SW 1271 (cell line): Measurements from ENCODE around the gene DEK.
"Not testable (repeated sequence)": the region's sequence is repeated elsewhere in the genome, so short reads cannot be mapped to it uniquely, and the experiment has no call there.

ENCODE experiments used
- DNase-seq, 2 experiments: peaks; one replicate each; lab custom pipeline; 2025; lab: John Stamatoyannopoulos, UW

DEK gene

GRCh38 chr6:18264219-18264922 lies at the start of gene DEK:
DEK (minus strand) TSS chr6:18264530; CDS start chr6:18263987, 543 bp downstream.
- peak; percentile 25 to 80 for DNase-seq

DNA sequence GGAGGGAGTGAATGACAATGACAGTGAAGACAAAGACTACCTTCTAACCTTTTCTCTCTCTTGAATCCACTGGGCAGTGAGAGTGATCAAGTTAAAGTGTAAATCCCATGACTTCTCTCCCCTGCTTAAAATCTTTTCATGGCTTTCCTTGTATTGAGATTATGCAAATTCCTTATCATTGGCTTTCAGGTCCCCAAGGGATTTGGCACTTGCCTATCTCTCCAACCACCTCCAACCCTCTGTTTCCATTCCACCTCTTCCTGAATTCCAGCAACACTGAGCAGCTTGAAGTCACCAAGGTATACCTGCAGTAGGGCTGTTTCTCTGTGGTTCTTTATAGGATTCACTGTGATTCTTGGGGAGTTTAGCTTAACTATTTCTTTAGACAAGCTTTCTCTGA lies 48.0 kb upstream of the DEK start:
- DNase-seq, result no peak

- DNase-seq, result not testable (repeated sequence)
Observed at GRCh38 chr6:18310010-18310409, 45.7 kb upstream of the DEK start.

- no peak for DNase-seq
Observed at GRCh38 chr6:18309046-18309445, 44.7 kb upstream of the DEK start.

DNA sequence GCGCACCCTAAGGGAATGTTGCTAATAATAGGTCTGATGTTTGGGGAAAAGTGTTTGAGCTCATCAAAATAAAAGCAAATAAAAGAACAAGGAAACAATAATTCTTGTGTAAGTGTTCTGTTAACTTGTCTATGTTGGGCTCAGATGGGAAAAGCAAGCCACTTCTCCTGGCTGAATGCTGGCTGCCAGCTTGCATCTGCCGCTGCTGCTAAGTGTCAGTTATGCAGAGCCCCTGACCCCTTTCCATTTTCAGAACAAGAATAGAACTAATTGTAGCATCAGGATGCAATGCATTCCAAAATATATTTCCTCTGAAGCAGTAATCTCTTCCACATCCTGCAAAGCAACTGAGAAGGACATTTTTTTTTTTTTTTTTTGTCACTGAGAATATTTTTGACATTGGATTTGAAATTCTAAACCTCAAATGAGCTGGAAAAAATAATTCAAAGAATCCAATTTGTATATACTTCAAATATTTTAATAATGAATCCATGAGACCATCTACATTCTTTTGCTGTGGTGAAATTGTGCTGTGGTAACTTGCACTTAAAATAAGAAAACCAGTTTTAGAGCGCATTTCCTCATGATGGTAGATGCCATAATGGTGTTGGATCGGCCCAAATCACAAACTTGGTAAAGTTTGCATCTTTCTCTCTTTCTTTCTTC lies 43.9 kb upstream of the DEK start:
- DNase-seq, result peak in 1 of 2 experiments; percentile 6

DNA sequence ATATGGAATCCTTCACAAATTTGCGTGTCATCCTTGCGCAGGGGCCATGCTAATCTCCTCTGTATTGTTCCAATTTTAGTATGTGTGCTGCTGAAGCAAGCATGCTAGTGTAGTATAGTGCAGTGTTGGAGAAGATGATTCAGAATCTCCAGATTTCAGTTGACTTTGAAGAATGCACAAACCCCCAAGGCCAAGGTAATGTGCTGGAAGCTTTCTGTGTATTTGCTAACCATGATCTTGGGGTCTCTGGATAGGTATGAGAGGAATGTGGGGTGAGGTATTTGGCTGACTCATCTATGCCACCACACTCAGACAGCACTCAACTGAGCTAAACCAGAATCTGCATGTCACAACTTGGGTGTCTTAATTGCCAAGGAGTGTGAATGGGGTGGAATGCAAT lies 42.6 kb upstream of the DEK start:
- DNase-seq, result no peak

- no peak for DNase-seq
Observed at GRCh38 chr6:18302561-18303439, 38.5 kb upstream of the DEK start.

DNA sequence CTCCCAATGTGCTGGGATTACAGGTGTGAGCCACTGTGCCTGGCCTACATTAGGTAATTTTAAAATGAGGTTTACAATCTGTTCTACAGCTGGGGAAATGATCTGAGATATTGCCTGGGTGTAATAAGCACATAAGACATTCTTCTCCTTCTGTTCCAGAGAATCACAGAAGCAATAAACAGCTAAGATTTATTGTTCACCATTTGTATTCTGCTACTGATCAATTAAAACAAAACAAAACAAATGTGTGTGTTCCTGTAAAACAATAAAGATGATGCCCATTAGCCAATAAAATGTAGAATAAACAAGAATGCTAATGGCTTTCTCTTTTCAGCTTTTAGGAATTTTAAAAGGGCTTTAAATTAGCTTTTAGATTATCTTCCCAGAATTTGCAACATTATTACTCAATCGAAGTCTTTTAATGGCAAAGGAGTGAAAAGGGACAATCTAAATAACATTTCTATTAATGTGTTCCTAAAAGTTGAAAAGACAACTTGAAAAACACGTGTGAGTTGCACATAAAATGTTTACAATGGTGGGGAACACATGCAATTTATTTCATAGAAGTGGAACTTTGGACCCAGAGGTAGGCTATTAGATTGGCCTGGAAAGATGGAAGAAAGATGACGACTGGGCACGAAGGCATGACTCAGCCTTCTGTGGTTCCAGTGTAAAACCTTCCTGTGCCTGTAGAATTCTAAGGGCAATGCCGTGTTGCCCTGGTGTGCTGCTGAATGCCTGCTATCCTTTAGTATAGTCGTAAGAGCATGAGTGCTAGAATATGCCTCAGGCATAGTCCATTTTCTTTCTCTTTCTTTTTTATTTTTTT lies 29.0 kb upstream of the DEK start:
- no peak for DNase-seq

GRCh38 chr6:18289283-18289682 lies 25.0 kb upstream of the DEK start:
- DNase-seq, result no peak

DNA sequence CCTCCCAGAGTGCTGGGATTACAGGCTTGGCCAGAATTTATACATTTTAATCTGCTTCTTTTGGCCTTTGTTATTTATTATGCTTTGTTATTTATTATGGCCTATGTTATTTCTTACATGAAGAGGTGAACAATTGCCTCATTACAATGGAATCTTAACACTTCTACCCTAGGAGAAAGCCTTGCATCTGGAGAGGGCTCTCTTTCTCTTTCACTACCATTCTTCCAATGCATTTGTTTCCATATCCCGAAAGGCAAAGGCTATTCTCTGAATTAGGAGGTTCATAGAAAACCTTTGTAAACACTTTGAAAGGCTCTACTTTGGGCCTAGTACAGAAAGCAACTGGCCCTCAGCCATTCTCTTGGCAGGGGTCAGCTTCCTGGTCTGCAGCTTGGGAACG lies 19.9 kb upstream of the DEK start:
- no peak for DNase-seq

DNA sequence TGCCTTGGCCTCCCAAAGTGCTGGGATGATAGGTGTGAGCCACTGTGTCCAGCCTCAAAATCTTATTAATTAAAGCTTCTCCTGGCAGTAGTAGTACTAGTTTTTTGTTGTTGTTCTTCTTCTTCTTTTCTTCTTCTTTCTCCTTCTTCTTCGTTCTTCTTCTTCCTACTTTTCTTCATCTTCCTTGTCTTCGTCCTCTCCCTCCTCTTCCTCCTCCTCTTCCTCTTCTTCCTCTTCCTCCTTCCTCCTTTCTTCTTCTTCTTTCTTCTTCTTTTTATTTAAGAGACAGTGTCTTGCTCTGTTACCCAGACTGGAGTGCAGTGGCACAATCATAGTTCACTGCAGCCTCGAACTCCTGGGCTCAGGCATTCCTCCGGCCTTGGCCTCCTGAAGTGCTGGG lies 17.2 kb upstream of the DEK start:
- DNase-seq, result no peak

DNA sequence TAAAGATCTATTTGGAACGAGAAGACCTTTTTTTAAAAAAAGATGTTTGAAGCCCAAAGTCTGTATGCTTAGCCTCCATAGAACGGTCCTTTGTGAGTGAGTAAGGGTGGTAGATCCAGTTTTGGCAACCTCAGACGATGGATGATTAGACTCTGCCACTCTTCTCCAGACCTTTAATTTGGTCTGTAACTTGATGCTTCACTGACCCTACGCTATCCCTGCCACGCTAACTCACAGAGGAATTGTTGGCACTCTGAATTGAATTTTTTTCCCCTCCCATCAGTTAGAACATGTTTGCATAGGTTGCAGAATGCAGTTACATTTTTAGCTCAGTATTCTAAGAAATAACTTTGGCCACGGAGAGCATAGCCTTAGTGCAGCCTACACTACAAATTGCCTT lies 15.8 kb upstream of the DEK start:
- DNase-seq, result no peak

- no peak for DNase-seq
Observed at GRCh38 chr6:18279422-18279821, 15.1 kb upstream of the DEK start.

DNA sequence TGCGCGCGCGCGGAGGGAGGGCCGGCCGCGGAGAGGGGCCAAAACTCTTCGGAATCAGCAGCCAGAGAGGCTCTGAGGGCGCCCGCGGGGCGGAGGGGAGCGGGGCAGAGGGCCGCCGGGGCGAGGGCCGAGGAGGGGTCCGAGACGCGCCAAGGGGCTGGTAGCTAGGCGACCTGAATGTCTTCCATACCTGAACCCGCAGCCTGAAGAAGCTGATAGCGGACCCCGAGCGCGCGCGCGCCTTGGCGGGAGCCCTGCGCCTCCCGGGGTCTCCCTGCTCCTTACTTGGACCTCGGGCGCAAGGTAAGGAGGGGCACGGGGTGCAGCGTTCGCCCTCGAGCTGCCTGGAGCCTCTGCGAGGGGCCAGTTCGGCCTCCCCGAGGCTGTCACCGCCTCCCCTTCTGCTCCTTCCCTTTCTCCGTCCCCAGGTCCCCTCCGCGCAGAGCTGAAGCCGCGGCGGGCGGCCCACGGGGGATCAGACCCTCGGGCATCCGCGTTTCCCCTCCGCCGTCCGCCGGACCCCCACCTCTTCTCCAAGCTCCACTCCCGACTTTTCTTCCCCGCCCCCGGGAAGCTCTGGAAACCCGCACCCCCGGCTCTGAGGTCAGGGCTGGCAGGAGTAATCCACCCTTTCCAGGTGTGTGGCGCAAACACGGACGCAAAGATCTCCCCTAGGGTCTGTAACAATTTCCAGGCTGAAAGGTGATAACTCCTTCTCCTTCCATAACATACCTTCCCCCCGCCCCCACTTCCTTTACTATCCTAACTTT lies 13.1 kb upstream of the DEK start:
- no peak for DNase-seq

DNA sequence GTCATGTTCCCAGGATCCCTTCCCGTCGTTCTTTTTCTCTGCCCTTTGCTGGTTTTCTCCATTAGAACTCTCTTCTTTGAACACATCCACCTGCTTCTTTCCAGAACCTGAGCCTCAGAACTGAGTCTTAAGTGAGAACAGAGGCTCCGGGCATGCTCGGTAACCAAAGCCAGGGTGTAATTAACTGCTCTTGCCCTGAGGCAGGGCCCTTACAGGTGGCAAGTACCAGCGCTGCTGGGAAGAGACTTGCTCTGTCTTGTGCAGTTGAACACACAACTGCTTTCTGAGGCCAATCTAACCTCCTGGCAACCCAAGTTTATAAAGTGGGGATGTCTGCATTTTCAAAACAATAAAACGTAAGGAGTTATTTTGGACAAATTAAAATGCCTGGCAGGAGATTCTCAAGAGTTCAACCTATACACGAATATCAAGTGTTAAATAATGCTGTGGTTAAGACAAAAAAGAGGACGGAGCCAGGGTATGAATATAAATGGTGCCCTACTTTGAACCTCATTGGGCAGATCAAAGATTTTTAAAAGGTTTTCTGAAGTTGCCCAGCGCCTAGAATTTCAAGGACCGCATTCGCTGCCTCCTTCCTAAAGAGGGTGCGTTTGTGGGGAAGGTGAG lies 12.4 kb upstream of the DEK start:
- DNase-seq, result no peak

DNA sequence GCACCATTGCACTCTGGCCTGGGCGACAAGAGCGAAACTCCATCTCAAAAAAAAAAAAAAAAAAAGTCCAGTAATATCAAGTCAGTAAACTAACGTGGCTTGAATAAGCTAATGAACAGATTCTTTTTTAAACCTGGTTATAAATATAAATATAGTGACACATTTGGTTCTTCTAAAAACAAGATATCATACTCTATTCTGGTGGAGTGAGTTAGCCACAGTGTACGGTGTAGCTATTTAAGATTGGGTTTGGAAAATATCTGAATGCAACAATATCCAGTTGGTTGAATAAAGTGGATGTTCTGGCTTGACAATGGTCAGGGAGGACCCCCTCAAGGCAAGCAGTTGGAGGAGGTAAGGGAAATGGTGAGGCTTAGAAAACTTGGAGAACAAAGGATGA lies 5.9 kb upstream of the DEK start:
- DNase-seq, result no peak

DNA sequence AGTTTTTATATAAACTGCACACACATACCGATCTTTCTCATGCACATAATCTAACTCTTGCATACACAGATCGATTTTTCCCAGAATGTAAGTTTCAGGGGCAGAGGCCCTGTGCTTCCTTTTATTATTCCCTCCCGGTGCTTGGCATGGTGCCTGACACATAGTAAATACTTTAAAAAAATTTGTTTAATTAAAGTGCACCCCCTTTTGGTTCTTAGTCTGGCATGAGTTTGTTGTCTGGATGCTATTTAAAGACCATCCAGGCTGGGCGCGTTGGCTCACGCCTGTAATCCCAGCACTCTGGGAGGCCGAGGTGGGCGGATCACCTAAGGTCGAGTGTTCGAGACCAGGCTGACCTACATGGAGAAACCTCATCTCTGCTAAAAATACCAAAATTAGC lies 5.4 kb upstream of the DEK start:
- no peak for DNase-seq

GRCh38 chr6:18269253-18269652 lies 4.9 kb upstream of the DEK start:
- DNase-seq, result no peak

- no peak for DNase-seq
Observed at GRCh38 chr6:18268066-18268465, 3.7 kb upstream of the DEK start.

DNA sequence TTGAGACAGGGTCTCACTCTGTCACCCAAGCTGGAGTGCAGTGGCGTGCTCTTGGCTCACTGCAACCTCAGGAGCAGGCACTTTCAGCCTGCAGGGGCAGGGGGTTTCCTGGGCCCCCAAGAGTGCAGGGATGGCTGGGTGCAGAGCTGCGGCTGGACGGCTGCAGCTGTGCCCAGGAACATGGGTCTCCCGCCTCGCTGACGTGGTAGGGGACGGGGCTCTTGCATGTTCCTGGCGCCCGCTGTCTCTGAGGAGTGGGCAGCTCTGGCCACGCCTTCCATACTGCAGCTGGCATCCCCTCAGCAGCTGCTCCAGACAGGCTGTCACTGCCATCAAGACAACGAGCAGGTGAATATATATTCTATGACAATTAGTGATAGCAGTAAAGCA lies 2.2 kb upstream of the DEK start:
- DNase-seq, result no peak
